GM18907 (cell line): ENCODE data around the gene CCDC88C.
"Not testable (repeated sequence)": the region's sequence is repeated elsewhere in the genome, so short reads cannot be mapped to it uniquely, and the experiment has no call there.

Source experiments
- ATAC-seq: cut with Tn5 transposase; IDR thresholded peaks from one replicate; pipeline ENCODE4 v1.9.1; 2021; ENCODE audit warnings: mild to moderate bottlenecking, moderate library complexity; ENCODE audit not compliant: unreplicated experiment

Gene CCDC88C

DNA sequence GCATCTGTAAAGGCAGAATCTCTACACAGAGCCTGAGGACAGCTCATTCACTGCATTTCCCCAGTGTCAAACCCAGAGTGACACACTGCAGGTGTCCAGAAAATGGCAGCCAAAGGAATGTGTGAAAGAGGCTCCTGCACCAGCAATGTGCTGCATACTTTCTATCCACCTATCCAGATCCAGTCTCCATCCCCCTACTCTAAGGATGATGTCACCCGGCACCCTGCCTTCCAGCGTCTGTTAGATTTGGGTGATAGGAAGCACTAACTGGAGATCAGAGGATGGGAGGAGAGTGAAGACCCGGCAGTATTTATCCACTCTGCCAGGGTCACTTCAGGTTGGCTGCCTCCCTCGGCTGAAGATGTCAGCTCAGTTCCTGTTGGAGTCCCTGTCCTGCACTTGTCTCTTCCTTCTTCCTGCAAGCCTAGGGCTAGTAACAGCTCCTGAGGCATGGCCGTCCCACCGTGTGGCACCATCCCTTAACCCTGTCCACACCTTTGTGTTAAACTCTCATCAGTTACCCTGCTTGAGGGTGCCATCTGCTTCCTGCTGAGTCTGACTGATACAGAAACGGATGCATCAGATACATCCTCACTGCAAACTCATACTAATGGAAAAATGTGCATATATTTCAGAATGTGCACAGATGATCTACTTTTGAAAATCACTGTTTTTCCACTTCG lies 160.2 kb downstream of the CCDC88C start:
- ATAC-seq, result no peak

DNA sequence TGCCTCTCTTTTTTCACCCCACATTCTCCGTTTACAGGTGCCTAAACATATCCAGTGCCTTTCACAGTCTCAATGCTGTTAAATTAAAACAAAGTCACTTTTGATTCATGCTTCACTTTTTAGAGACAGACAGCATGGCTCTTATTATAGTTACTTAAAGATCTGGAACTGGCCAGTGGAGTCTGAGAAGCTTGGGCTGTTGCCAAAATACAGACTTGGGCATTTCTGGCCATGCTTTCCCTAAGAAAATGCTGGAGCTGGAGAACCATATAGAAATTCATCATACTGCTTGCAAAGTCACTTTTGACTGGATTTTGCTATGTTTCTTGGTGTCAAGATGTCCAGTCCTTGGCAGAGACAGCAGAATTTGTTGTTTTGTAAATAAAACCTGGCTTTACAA lies 161.0 kb downstream of the CCDC88C start:
- no peak for ATAC-seq

DNA sequence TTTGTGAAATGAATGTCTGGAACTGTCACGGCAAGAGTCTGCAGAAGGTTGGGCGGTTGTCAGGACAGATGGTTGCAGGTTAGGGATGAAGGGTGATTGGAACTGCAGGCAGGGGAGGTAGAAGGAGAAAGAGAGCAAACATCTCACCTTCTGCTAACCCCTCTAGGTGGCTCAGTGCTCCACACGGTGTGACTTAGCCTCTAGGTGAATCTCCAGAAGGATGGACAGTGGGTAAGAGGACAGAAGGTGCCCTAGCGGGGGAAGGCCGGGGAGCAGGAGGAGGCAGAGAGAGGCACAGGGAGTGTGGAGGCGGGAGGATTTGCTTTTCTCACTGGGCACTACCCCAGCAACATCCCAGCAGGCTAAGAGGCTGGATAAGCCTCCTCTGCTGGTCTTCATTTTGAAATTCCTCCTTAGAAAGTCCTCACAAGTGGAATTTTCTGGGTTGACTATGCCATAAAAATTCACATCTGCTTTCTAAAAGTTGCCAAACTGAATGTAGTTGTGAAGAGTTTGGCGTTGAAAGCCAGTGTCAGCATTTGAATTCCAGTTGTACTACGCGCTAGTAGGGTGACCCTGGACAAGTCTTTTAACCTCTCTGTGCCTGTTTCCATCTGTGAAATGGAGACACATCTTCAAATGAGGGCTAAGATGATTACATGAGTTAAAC lies 162.5 kb downstream of the CCDC88C start:
- ATAC-seq, result no peak

DNA sequence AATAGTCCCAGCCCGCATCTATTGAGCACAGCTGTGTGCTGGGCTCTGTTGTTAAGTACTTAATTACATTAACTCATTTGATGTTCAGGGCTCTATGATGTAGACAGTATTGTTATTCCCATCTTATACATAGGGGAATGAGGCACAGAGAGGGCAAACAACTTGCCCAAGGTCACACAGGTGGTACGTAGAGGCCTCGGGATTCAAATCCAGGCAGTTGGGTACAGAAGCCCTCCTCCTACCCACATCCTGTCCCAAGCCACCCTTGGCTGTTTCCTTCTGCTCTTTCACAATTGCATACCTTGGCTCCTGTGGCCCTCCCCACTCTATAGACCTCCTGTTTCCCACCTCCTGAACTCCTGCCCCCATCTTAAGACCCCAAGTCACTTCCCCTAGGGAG lies 163.2 kb downstream of the CCDC88C start:
- ATAC-seq, result no peak

DNA sequence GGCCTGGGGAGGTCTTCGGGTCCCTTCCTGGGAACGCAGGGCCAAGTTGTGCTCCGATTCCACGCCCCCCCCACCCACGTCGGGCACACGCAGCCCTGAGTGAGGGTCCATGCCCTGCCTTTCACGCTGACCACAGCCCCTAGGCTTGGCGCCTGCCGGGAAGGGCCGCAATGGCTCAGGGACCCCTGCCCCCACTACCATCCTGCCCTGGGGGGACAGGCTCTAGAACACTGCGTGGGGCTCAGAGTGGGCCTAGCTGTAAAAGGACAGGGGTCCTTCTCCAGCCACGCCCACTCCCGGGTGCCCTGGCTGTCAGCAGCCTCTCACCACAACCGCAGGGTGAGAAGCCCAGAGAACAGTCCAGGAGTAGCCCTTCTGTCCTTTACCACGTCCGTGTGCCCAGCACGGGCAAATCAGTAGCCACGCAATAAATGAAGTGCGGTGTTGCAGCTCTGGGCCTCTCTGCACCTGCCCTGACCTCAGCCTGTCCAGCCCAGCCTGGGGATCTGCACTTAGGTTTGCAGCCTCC lies 163.8 kb downstream of the CCDC88C start:
- ATAC-seq, result no peak

DNA sequence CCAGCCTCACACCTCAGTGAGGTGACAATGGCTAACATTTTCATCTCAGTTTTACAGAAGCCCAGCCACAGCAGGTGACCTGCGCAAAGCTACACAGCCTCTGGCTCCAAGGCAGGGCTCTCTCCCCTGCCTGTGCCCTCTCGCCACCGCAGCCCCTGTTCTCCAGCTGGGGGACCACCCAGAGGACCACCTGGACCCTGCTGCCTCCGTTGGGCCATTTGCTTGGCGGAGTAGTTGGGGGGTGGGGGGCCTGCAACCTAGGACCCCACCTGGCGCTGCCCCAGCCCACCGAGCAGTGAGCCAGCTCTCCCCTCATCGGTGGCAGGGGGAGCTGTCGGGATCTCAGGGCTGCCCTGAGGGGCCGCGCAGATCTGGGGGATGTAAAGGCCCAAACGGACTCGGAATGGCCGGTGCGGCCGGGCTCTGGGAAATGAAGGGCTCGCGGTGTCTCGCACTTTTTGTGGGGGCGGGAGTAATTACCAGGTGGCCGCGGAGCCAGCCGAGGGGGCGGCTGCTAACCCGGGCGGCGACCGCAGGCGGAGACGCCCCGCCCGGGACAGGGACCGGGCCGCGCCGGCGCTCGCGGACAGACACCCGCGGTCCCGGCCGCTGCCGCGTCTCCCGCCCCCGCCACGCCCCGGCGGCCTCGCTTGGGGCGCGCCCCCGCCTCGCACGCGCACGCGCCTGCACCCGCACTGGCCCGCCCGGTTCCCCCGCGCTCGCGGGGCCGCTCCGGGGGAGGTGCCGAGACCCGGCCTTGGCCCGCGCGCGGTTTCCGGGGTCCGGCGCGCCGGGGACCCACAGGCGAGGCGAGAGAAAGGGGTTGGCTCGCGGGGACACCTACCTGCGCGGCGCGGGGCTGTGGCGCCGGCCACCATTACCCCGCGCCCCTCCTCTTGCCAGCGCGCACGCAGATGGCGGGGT lies 164.5 kb downstream of the CCDC88C start:
- no peak for ATAC-seq

DNA sequence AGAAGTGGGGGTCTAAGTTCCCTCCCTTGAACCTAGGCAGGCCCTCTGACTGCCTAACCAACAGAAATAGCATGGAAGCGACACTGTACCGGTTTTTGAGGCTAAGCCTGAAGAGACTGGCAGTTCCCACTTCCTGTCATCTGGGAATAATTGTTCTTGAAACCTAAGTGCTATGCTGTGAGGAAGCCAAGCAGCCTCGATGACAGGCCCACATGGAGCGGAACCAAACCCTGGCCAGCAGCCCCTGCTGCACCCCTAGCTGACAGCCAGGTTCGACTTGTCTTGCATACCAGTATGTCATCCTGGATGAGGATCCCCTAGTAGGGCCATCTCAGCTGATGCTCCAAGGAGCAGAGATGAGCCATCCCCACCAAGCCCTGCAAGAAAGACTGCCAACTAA lies 166.7 kb downstream of the CCDC88C start:
- ATAC-seq, result no peak

DNA sequence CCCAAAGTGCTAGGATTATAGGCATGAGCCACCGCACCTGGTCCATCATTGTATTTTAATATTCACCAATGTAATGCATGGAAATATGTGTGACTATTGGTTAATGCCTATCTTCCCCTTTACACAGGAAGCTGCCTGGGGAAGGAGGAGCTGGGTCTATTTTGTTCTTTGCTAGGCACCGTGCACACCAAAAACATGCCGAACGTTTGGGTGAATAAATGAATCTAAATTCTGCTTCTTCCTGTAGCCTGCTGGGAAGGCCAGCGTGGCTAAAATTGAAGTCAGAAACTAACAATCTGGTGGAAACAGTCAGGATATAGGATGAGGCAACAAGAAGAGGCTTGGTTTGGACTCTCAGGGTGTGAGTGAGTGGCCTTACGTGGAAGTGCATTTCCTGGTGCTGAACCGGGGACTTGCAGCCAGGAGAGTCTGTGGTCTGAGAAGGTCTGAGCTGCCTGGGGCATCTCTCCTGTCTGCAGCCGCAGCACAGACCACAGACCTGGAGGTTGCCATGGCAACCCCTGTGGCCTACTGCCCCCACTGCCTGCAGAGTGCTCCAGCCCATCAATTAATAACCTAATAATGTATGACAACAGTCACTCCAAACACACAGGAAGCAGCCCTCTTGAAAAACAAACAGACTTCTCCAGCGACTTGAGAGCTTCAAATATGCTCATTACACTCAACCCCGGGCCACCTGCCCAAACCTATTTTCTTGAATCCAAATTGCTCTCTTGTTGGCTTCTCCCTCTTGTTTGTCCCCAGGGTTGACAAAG lies 167.6 kb downstream of the CCDC88C start:
- ATAC-seq, result peak; percentile 91

DNA sequence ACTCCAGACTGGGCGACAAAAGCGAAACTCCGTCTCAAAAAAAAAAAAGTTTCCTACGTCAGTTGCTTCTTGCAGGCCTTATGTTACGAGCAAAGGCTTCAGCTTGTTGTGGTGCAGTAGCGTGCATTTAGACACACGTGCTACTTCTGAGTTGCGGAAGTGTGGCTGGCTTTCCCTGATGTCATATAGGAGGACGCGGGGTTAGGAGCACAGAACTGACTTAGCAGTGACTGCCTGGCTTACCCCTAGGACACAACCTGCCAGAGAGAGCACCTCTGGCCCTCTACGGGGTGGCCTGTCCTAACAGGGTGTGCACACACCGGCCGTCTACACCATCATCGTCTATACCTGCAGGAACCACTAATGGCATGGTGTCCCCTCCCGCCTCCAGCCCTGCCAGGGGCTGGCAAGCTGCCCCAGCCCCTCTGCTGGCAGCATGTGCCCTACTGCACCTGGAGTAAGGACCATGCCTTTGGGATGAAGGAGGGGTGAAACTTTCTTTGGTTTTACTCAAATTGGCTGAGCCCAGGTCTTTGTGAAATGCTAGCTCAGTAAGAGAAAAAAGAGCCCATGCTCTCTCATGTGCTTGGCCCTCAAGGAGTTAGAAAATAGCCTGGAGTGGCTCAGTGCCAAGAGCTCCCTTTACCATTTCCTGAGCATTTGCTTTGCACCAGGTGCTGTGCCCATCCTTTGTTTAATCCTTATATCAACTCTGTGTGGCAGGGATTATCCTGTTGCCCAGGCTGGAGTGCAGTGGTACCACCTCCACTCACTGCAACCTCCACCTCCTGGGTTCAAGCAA lies 171.4 kb downstream of the CCDC88C start:
- ATAC-seq, result no peak

DNA sequence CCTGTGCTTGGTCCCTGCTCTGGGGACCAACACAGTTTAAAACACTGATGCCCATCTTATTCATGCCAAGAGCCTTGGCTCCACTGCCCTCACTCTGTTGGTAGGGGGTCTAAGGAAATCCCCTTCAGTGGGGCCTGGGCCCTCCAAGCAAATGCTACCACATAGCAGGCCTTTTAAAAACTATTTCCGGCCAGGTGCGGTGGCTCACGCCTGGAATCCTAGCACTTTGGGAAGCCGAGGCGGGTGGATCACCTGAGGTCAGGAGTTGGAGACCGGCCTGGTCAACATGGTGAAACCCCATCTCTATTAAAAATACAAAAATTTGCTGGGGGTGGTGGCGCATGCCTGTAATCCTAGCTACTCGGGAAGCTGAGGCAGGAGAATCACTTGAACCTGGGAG lies 172.0 kb downstream of the CCDC88C start:
- not testable (repeated sequence) for ATAC-seq

DNA sequence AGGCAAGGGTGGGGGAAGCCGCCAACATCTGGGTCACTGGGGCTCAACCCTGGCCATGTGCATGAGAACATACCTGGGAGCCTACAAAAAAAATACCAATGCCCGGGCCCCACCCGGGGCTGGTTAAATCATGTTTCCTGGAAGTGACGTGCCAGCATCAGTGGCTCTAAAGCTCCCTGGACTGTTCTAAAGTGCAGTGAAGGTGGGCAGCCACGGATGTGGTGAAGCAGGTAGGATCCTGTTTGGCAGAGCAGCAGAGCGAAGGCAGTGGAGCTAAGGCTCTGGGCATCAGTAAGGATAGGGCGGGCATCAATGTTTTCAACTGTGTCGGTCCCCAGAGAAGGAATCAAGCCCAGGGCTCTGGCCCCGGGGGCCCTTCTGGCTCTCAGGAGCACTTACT lies 172.6 kb downstream of the CCDC88C start:
- no peak for ATAC-seq

DNA sequence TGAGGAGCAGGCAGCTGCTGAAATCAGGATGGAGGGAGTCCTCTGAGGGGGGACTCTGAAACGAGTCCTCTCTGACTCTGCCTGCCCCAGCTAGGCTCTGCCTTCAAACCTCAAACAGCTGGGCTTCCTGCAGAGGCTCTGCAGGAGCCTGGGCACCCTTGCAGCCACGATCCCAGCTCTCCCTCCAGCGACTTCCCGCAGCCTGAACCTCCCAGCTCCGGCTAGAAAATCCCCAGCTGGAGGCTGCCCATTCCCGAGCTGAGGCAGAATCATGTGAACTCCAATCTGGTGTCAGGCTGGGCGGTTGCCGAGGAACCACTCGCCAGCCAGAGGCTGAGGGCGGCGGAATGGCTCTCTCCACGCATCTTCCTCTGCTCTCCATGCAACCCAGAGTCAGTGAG lies 173.1 kb downstream of the CCDC88C start, which contains the start of gene GPR68:
Gene GPR68 (minus strand): TSS at position 204 of the 401 bp plus-strand sequence. CDS start 9,654 bp downstream, outside the sequence.
- ATAC-seq, result no peak

DNA sequence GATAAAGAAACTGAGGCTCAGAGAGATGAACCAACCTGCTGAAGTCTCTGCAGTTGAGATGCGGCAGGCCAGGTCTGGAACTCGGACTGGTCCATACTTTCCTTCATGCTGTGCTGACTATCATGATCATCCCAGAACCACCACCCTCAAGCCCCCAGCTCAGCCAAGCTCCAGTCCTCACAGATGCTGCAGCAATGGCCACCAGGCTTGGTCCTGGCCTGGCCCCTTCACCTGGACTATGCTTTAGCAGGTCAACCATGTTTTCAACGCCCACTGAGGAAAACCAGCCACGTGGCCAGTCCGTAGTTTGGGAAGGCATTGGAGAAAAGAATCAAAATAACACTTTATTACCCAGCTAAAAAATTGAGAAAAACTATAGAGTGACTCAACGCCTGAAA lies 174.5 kb downstream of the CCDC88C start:
- ATAC-seq, result no peak

DNA sequence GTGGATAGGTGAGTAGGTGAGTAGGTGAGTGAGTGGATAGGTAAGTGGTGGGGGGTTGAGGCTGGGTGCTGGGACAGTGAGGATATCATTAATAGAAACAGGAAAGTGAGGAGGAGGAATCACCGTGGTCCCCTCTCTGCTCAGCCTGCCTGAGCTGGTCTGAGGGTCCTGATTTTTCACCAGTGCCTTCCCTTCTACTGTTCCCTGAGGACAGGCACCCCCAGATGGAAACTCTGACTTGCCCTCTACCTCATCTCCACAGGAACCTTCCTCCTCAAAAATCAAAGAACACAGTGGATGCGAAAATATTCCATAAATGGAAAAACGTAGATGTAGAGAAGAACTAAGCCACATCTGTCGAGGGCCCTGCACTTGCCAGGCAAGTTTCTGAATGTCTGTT lies 175.0 kb downstream of the CCDC88C start:
- ATAC-seq, result no peak

DNA sequence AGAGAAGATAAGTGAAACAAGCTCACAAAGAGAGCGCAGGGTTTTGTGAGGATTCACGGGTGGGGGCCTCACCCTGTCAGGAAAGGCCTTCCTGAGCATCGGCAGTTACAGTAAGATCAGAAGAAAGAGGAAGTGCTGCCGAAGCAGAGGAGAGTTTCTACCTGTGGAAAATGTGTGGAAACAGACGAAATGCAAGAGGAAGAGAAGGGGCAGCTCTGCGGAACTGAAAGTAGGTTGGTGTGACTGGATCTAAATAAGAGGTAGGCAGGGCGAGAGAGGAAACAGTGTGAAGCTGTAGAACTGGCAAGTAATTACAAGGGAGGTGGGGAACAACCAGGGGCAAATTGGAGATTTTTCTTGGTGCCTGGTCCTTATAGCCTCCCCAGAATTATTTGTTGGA lies 175.8 kb downstream of the CCDC88C start:
- ATAC-seq, result peak; percentile 60

DNA sequence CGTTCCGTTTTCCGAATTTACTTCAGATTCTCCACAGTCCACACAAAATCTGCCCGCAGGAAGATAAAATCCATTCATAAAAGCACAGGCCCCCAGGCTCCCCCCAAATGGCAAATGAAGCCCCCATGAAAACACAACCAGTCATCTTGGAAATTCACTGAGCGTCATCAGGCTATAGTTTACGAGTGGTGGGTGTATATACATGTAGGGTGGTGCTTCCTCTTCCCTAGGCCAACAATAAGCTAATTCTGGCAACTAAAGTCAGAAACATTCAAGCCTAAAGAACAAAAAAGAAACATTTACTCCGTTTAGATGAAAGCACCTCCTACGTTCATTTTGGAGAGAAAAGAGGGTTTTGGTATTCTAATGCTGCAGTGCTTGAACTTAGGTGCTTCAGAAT lies 179.0 kb downstream of the CCDC88C start:
- ATAC-seq, result no peak

DNA sequence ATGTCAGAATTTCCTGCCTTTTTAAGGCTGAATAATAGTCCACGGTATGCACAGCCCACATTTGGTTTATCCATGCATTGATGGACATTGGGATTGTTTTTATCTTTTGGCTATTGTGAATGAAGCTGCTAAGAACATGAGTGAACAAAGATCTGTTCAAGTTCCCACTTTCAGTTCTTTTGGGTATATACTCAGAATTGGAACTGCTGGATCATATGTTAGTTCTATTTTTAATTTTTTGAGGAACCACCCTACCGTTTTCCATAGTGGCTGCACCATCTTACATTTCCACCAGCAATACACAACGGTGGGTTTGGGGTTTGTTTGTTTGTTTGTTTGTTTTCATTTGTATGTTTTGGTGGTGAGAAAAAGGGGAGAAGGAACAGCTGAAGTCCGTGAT lies 179.5 kb downstream of the CCDC88C start:
- no peak for ATAC-seq

DNA sequence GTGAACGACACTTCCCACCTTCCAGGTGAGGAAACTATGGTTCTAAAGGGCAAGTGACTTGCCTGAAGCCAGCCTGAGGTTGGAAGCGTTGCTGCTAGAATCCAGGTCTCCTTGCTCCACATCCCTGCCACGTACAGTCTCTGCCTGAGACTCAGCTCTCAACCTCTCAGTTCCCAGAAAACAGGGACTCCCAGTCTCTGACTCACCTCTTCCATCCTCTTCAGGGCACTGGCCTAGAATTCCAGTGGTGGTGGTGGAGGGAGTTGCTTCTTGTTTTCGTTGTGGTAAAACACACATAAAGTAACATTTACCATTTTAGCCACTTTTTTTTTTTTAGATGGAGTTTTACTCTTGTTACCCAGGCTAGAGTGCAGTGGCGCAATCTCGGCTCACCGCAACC lies 180.4 kb downstream of the CCDC88C start:
- ATAC-seq, result no peak

DNA sequence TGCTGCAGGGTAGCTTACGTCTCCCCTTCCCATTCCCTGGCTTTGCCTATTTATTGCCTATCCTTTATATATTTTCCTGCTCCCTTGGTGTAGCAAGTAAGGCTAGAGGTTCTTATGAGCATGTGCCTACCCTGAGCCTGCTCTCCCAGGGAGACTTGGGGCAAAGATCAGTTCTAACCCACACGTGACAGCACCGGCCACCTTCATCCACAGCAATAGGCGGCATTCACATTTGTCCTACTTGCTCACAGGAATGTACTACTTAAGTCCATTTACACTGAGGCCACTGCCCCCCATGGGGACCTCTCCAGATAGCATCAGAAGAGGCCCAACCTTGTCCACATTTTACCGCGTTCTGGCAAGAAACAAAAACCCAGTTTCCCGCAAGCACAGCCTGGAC lies 181.8 kb downstream of the CCDC88C start:
- ATAC-seq, result no peak

DNA sequence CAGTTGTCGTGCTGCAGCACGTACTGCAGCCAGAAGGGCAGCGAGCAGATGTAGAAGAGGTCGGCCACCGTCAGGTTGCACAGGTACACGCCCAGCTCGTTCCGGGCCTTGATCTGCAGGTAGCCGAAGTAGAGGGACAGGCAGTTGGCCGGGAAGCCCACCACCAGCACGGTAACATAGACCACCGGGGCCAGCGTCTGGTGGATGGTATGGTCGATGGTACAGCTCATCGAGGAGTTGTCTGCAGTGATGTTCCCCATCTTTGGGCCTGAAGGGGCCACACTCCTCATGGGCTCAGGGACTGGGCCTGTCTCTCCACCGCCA lies 182.9 kb downstream of the CCDC88C start:
- ATAC-seq, result no peak
